K562 treated with DMSO at 1 percent for 4 hours (cell line): Measurements from ENCODE around the gene KLF5. TPM values are rescaled to one million over a fixed set of nuclear protein-coding genes. Genes with fewer than 3 reads are reported as not detected.

Experiments
- total RNA-seq: library from RNA; unstranded; fragments of 300-600 nt; gene quantifications from 2 replicates; pipeline ENCODE4 v1.2.3, GENCODE V29; 2022; ENCODE audit not compliant: insufficient read depth

Gene KLF5
- total RNA-seq = 0.81 and 1.1 TPM in 2 replicates

DNA sequence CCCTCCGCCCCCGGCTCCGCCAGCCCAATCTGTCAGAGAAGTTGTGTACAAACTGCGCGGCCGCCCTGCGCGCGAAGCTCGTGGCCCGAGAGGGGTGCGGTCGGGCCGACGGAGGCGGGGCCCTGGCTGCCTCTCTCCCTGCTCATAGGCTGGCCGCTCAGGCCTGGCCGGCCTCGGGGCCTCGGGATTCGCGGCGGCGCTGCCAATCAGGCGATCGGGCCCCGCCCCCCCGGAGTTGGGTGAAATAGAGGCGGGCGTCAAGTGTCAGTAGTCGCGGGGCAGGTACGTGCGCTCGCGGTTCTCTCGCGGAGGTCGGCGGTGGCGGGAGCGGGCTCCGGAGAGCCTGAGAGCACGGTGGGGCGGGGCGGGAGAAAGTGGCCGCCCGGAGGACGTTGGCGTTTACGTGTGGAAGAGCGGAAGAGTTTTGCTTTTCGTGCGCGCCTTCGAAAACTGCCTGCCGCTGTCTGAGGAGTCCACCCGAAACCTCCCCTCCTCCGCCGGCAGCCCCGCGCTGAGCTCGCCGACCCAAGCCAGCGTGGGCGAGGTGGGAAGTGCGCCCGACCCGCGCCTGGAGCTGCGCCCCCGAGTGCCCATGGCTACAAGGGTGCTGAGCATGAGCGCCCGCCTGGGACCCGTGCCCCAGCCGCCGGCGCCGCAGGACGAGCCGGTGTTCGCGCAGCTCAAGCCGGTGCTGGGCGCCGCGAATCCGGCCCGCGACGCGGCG is at the start of gene KLF5:
TSS of gene KLF5 (plus strand) at position 270 of the 724 bp plus-strand sequence. CDS start at position 593, 323 bp downstream.

